ENCODE measurements around the gene ANKRD61.

DNA sequence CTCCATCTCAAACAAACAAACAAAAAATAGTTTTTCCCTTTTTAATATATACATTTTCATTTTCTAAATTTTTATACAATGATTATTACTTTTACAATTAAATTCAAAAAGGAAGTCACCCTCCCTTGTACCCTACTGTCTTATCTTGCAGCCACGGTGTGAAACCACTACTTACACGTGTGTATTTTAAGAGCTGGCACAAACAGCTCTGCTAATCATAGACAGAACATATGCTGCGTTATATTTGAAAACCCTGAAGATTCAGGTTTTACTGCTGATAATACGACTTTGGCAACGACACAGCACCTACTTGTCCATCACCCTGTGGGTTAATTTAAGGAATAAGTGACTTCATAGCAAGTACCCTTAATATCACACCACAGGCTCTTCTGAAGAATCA lies 991 bp downstream of the ANKRD61 start:
- TF ChIP-seq MXI1 (conservative IDR thresholded peaks at IDR 0.05; ENCODE audit: poor library complexity, severe bottlenecking): no peak
- TF ChIP-seq, protein P1, sequence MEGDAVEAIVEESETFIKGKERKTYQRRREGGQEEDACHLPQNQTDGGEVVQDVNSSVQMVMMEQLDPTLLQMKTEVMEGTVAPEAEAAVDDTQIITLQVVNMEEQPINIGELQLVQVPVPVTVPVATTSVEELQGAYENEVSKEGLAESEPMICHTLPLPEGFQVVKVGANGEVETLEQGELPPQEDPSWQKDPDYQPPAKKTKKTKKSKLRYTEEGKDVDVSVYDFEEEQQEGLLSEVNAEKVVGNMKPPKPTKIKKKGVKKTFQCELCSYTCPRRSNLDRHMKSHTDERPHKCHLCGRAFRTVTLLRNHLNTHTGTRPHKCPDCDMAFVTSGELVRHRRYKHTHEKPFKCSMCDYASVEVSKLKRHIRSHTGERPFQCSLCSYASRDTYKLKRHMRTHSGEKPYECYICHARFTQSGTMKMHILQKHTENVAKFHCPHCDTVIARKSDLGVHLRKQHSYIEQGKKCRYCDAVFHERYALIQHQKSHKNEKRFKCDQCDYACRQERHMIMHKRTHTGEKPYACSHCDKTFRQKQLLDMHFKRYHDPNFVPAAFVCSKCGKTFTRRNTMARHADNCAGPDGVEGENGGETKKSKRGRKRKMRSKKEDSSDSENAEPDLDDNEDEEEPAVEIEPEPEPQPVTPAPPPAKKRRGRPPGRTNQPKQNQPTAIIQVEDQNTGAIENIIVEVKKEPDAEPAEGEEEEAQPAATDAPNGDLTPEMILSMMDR (IDR thresholded peaks at IDR 0.05; ENCODE audit: poor library complexity, severe bottlenecking): no peak
- TF ChIP-seq POLR2AphosphoS5 (IDR thresholded peaks at IDR 0.05): no peak
